HepG2 (cell line): ENCODE data around the gene CREM. TPM values are rescaled to one million over a fixed set of nuclear protein-coding genes. Genes with fewer than 3 reads are reported as not detected.

ENCODE experiments used
- ATAC-seq: fragments of 200-7000 bp; cut with Tn5 transposase; 3 replicates; pipeline ENCODE4 v1.9.1; 2020; ENCODE audit warnings: mild to moderate bottlenecking, moderate library complexity
- BruUV-seq: library from RNA; stranded (reverse); fragments of 400-500 nt; replicated peaks from 2 replicates; lab custom pipeline; 2021; lab: Mats Ljungman, UMichigan
- CTCF ChIA-PET: fragments of 300-600 bp; formaldehyde crosslinking; extraction: SDS; loops from one replicate; lab custom pipeline; 2021; ENCODE audit warnings: low total read pairs, inconsistent platforms, low intra/inter-chr PET ratio; lab: Yijun Ruan, JAX
- POLR2A ChIA-PET: fragments of 350-600 bp; sonication (Branson Sonifier 250); formaldehyde crosslinking; loops from one replicate; lab custom pipeline; 2020; ENCODE audit warnings: antibody characterized with exemption, inconsistent platforms; lab: Yijun Ruan, JAX
- DNase-seq: peaks from one replicate; pipeline ENCODE4 v3.0.0-alpha.2; 2015; ENCODE audit warnings: low spot score
- FAIRE-seq: peaks from 3 replicates; lab custom pipeline; 2011; peaks lifted over from hg19 to GRCh38; lab: Jason Lieb, UNC
- H2AFZ ChIP-seq: one replicate; pipeline ENCODE4 v1.6.1; 2011; ENCODE audit warnings: low read length, inconsistent platforms
- H3K27ac ChIP-seq: fragments of 300-600 bp; 3 replicates; pipeline ENCODE4 v1.8.0; 2011; ENCODE audit warnings: mixed run types, mild to moderate bottlenecking, mixed read lengths, low read length, inconsistent platforms; ENCODE audit not compliant: insufficient read depth; ENCODE audit errors: extremely low read length
- H3K27me3 ChIP-seq, 2 experiments: fragments of 200-600 bp in 1 of 2; 2 replicates in 1 of 2; 3 replicates in 1 of 2; pipeline versions ENCODE4 v1.6.0 to v1.8.0; 2011; ENCODE audit warnings: low read length in 2 of 2, mild to moderate bottlenecking in 2 of 2, moderate library complexity in 2 of 2, inconsistent platforms in 1 of 2; ENCODE audit not compliant: insufficient read depth in 2 of 2, control insufficient read depth in 1 of 2
- H3K36me3 ChIP-seq, 2 experiments: fragments of 200-600 bp in 1 of 2; replicated peaks in 1 of 2; 2 replicates in 1 of 2; 3 replicates in 1 of 2; pipeline versions ENCODE4 v1.5.1 to v1.8.0; 2011; ENCODE audit warnings: low read length in 2 of 2, inconsistent platforms in 1 of 2; ENCODE audit not compliant: insufficient read depth in 2 of 2, control insufficient read depth in 1 of 2
- H3K4me1 ChIP-seq: 2 replicates; pipeline ENCODE4 v1.5.1; 2012; ENCODE audit warnings: low read length, inconsistent platforms; ENCODE audit not compliant: insufficient read depth
- H3K4me2 ChIP-seq: 2 replicates; pipeline ENCODE4 v1.6.0; 2011; ENCODE audit warnings: low read depth, low read length, inconsistent platforms
- H3K4me3 ChIP-seq, 3 experiments: fragments of 200-600 bp in 1 of 3; sonication (generic), shearing (Covaris generic) in 1 of 3; replicated peaks in 1 of 3; 2 replicates each; pipeline ENCODE4 v1.5.1; 2011 to 2016; ENCODE audit warnings: low read length in 3 of 3, inconsistent platforms in 2 of 3, low read depth in 2 of 3, mild to moderate bottlenecking in 2 of 3, control low read depth in 1 of 3, mixed read lengths in 1 of 3; ENCODE audit not compliant: insufficient read depth in 1 of 3
- H3K79me2 ChIP-seq: one replicate; pipeline ENCODE4 v1.6.1; 2011; ENCODE audit warnings: low read length, inconsistent platforms; ENCODE audit not compliant: insufficient read depth
- H3K9ac ChIP-seq: 2 replicates; pipeline ENCODE4 v1.6.0; 2011; ENCODE audit warnings: mild to moderate bottlenecking, low read depth, low read length, inconsistent platforms; ENCODE audit not compliant: insufficient read depth
- H3K9me3 ChIP-seq: 2 replicates; pipeline ENCODE4 v1.5.1; 2012; ENCODE audit warnings: mild to moderate bottlenecking, low read length
- H4K20me1 ChIP-seq: 2 replicates; pipeline ENCODE4 v1.6.0; 2011; ENCODE audit warnings: inconsistent platforms, mild to moderate bottlenecking, low read length, moderate library complexity; ENCODE audit not compliant: insufficient read depth
- AHDC1 ChIP-seq: sonication (generic); formaldehyde crosslinking; IDR thresholded peaks from 2 replicates; pipeline ENCODE4 v1.5.1; 2020; ENCODE audit warnings: mild to moderate bottlenecking, missing genetic modification reagents, borderline replicate concordance
- MED1 ChIP-seq: sonication (generic); formaldehyde crosslinking; IDR thresholded peaks from 2 replicates; pipeline ENCODE4 v1.4.0; 2020; ENCODE audit warnings: missing genetic modification reagents
- POLR2AphosphoS2 ChIP-seq: IDR thresholded peaks from 2 replicates; pipeline ENCODE4 v1.6.1; 2011; ENCODE audit warnings: low read depth, low read length, improper control_type of control experiment
- ZKSCAN8 ChIP-seq: IDR thresholded peaks from 2 replicates; pipeline ENCODE4 v1.6.1; 2016; ENCODE audit warnings: borderline replicate concordance, missing genetic modification reagents, missing compliant biosample characterization
- ZNF138 ChIP-seq: sonication (generic); formaldehyde crosslinking; IDR thresholded peaks from 2 replicates; pipeline ENCODE4 v1.5.0; 2020; ENCODE audit warnings: mild to moderate bottlenecking, low read depth, missing genetic modification reagents
- ZNF629 ChIP-seq: sonication (generic); formaldehyde crosslinking; conservative IDR thresholded peaks from 2 replicates; pipeline ENCODE4 v1.5.0; 2020; ENCODE audit warnings: missing genetic modification reagents
- ZXDC ChIP-seq: sonication (generic); formaldehyde crosslinking; IDR thresholded peaks from 2 replicates; pipeline ENCODE4 v1.5.0; 2020; ENCODE audit warnings: mild to moderate bottlenecking, missing genetic modification reagents
- WGBS: methylation state at CpG from one replicate; pipeline ENCODE4 v1.1.6; 2017; ENCODE audit warnings: low lambda C conversion rate; 5-methylcytosine and 5-hydroxymethylcytosine counted together
- in situ Hi-C: cut with HindIII; loops from 2 replicates; pipeline ENCODE4 v1.10.0; 2017; ENCODE audit warnings: low pct_unique_long_range_greater_than_20kb; ENCODE audit not compliant: extremely low pct_ligation_motif_present
- intact Hi-C: fragments of 100-400 bp; cut with micrococcal nuclease; formaldehyde crosslinking; loops from one replicate; pipeline ENCODE4 v1.10.0; 2022; ENCODE audit not compliant: unreplicated experiment
- polyA plus RNA-seq, 8 experiments: library from polyadenylated mRNA; depleted of rRNA in 3 of 8; stranded (reverse) in 7 of 8; unstranded in 1 of 8; fragments of >200 nt; fragmentation: Illumina TruSeq in 4 of 8; extraction: Trizol in 4 of 8; gene quantifications; 2 replicates each; pipeline versions ENCODE4 v1.2.1 to v1.2.3, GENCODE V29; 2011 to 2016; ENCODE audit warnings: low read depth in 4 of 8, missing spikeins in 1 of 8, mixed read lengths in 1 of 8; ENCODE audit not compliant: insufficient read depth in 1 of 8
- total RNA-seq, 5 experiments: library from RNA; depleted of rRNA; stranded (reverse); fragments of >200 nt; fragmentation: Illumina TruSeq; extraction: Trizol; gene quantifications; 2 replicates each; pipeline ENCODE4 v1.2.3, GENCODE V29; 2016; ENCODE audit warnings: low read depth in 1 of 5

The CREM gene
- total and polyA plus RNA-seq, 2 of the 13 experiments (the other 11 are each of a cell fraction or from before 2014, with no cell fraction given) = 21.3 to 25.4 TPM

- FAIRE-seq (no peak), DNase-seq (no peak), ATAC-seq (no peak)
- POLR2A ChIA-PET = interaction anchor here (1.0 kb wide), 1 partner anchor 19 kb away, joined by 3 read pairs; no protein-coding TSS in a partner anchor
- BruUV-seq = no TSS peak
- Histone ChIP-seq H3K4me3 (no peak overlapping the region), H3K36me3 (no peaks in the 10 kb centered on the region), H3K4me2 (no peak overlapping the region), H3K9ac (no peak overlapping the region), H3K4me1 (peaks cover 30% of the 10 kb centered on the region), H3K27ac (no peak overlapping the region), H3K9me3 (no peaks in the 10 kb centered on the region), H3K27me3 (no peaks in the 10 kb centered on the region), H2AFZ (no peak overlapping the region), H3K79me2 (no peaks in the 10 kb centered on the region), H4K20me1 (no peaks in the 10 kb centered on the region)
- TF ChIP-seq ZXDC (CRISPR knock-in tag) (no peak), ZNF629 (CRISPR knock-in tag) (peak; percentile 49; the same call in 1 of the 2 replicates)
- in situ Hi-C loops (no loop called here), intact Hi-C loops (no loop called here)
- CTCF ChIA-PET = no interaction called here
- WGBS = 94% methylated on average over 4 of the region's 4 CpGs
Measured at GRCh38 chr10:35201234-35201633, 74.6 kb downstream of the CREM start.

- Histone ChIP-seq H3K9me3 (no peaks in the 10 kb centered on the region), H3K4me2 (no peak overlapping the region), H3K27ac (peak overlapping the region; percentile 23), H3K4me1 (peaks cover 28% of the 10 kb centered on the region), H4K20me1 (no peaks in the 10 kb centered on the region), H3K79me2 (no peaks in the 10 kb centered on the region), H3K36me3 (no peaks in the 10 kb centered on the region; a peak in 1 of 5 replicates), H3K4me3 (no peak overlapping the region), H3K9ac (no peak overlapping the region), H3K27me3 (no peaks in the 10 kb centered on the region), H2AFZ (no peak overlapping the region)
- no TSS peak for BruUV-seq
- in situ Hi-C loops (no loop called here), intact Hi-C loops (no loop called here)
- ATAC-seq = no peak
- no peak for TF ChIP-seq MED1 (CRISPR knock-in tag)
- TF ChIP-seq ZKSCAN8 = no peak
- no peak for TF ChIP-seq ZNF138 (CRISPR knock-in tag)
- TF ChIP-seq POLR2AphosphoS2 = no peak
- peak; percentile 29; the same call in 1 of the 2 replicates for TF ChIP-seq AHDC1 (CRISPR knock-in tag)
- ChIA-PET CTCF (no interaction called here), POLR2A (interaction anchor here (1.0 kb wide), 1 partner anchor 18 kb away, joined by 3 read pairs; no protein-coding TSS in a partner anchor)
- no peak for FAIRE-seq
- DNase-seq = no peak
Measured at GRCh38 chr10:35202050-35202449, 75.4 kb downstream of the CREM start.
